Measurements from ENCODE around the gene CX3CR1. TPM values are rescaled to one million over a fixed set of nuclear protein-coding genes. Genes with fewer than 3 reads are reported as not detected.
"Not testable (repeated sequence)": the region's sequence is repeated elsewhere in the genome, so short reads cannot be mapped to it uniquely, and the experiment has no call there.

The CX3CR1 gene
- polyA plus RNA-seq, 6 donors from 2014 or later = 0.14 to 2.9 (median 1.3) TPM

DNA sequence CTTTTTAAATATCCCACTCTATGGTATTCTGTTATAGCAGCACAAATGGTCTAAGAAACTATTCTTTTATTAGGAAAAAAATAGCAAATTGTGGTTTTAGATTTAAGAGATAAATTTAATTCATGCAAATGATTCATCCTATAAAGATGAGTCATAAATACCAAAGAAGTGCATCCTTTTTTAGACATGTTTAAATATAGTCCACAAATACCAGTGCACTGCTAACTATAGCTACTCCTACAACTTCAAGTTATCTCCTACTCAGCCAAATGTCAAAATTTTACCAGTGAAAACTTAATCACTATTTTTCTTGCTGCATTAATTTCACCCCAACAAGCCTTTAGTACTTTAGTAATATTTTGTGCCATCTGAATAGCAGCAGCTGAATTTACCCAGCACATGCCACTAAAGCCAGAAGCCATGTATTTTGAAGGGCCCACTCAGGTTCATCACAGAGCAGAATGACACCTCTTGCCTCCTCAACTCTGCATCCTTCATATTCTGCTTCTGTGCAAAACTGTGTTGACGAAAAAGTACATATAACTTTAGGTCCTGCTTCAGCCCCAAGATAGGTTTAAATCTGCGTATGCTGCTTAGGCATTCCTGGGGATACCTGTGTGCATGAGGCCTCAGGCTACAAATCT lies 24.9 kb downstream of the CX3CR1 start:
- Mint-ChIP-seq H3K27ac (peak overlapping the region; percentile 88 to 97 (median 94)), H3K9me3 (no peaks in the 10 kb centered on the region), H3K4me3 (peak overlapping the region; percentile 26 to 87 (median 79)), H3K36me3 (peaks cover 0 to 7% of the 10 kb centered on the region in 2 donors), H3K27me3 (no peaks in the 10 kb centered on the region), H3K4me1 (peaks cover 79 to 91% (median 87%) of the 10 kb centered on the region in 3 donors)
- DNase-seq = no peak
- no peak for ATAC-seq (ENCODE audit: low read depth in 2 of 2)

DNA sequence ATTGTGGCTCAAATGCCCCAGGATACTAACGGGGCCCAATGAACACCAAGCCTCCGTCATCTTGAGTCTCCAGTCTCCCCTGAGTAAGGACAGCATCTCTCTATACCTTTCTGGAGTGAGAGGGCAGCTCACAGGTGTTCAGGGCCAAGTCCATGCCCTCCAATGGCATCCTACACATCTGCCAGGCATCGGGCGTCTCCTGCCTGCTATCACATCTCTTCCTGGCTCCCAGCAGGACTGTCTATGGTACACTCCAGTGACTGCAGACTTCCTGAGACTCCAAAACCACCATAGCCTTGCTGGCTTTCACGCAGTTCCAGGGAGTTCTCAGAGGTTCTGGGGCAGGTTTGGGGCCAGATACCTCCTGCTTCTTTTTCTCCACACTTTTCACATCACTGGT lies 28.3 kb downstream of the CX3CR1 start:
- ATAC-seq (ENCODE audit: low read depth in 2 of 2) (no peak), DNase-seq (no peak)
- Mint-ChIP-seq H3K9me3 (no peaks in the 10 kb centered on the region), H3K36me3 (peaks cover 0 to 7% of the 10 kb centered on the region in 2 donors), H3K4me1 (peaks cover 64 to 73% (median 70%) of the 10 kb centered on the region in 3 donors), H3K27me3 (no peaks in the 10 kb centered on the region), H3K27ac (peak overlapping the region in 1 of 6 donors; percentile 78), H3K4me3 (peak overlapping the region in 2 of 8 donors; percentile 25 to 68)

DNA sequence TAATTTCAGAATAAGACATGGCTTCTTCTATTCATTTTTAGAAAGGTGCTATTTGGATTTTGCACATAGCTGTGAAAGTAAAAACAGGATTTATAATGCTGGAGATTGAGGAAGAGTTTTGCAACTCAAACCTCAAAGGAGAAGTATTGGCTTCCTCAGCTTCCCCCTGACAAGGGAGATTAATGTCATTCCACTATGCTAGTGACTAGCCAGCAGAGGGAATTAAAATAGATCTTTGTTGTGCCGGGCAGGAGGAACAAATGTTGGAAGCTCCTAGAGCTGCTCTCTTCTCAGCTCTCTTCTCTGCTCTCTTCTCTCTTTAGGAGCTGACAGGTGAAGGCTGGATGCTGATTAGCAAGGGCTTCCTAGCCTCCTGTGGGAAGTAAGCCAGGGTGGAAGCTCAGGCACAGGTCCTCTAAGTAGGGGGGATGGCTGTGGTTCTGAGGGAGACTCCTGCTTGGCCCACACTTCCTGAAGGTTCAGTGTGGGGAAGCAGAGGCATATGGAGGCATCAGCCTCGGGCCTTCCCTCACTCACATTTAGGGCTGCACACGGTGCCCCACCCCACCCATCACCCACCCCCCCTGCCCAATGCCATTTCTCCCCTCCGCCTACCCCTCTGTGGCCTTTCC lies 29.6 kb downstream of the CX3CR1 start:
- peaks cover 51 to 59% (median 58%) of the 10 kb centered on the region in 3 donors for H3K4me1 Mint-ChIP-seq

DNA sequence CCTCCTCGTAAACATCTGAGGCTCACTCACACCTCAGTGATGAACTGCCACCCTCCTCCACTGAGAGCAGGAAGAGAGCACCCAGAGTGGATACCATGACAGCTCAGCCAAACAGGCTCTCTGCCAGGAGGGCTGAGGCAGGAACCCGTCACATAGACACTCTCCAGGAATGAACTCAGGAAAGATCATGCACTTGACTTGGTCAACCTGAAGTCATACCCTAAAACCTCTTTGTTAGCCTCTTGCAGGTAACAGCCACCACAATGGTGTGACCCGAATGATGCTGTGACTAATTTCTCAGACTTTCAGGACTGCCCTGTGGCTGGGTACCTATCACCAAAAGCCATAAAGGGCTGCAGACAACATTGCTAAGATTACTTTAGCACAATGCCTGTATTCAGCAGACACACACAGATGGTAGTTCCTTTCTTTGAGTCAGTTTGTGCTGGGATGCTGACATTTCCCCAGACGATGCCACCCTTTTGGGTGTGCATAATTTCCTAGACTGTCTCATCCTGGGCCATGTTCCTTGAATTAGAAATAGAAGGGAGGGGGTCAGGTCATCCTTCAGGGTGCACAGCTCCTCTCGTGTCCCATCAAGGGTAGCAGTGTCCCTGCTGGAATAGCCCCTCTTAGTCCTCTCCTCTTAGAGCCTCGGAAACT lies 30.3 kb downstream of the CX3CR1 start:
- no peak overlapping the region for H3K4me3 Mint-ChIP-seq
- ATAC-seq (ENCODE audit: low read depth in 2 of 2) (no peak), DNase-seq (no peak)
- peak overlapping the region in 2 of 6 donors; percentile 60 to 61 for H3K27ac Mint-ChIP-seq
- peaks cover 0 to 5% (median 0%) of the 10 kb centered on the region in 7 donors for H3K9me3 Mint-ChIP-seq
- peaks cover 47 to 53% (median 53%) of the 10 kb centered on the region in 3 donors for H3K4me1 Mint-ChIP-seq
- H3K36me3 Mint-ChIP-seq = peaks cover 0 to 7% of the 10 kb centered on the region in 2 donors
- no peaks in the 10 kb centered on the region for H3K27me3 Mint-ChIP-seq

More for the DNA sequence above, 29.6 kb downstream of the CX3CR1 start:
- Mint-ChIP-seq H3K9me3 (peaks cover 0 to under 1% (median 0%) of the 10 kb centered on the region in 7 donors), H3K4me3 (peak overlapping the region in 2 of 8 donors; percentile 52 to 59), H3K27ac (peak overlapping the region in 1 of 6 donors; percentile 37), H3K36me3 (peaks cover 0 to 7% of the 10 kb centered on the region in 2 donors), H3K27me3 (no peaks in the 10 kb centered on the region)
- DNase-seq (no peak), ATAC-seq (ENCODE audit: low read depth in 2 of 2) (peak in 1 of 2 donors; percentile 28)

DNA sequence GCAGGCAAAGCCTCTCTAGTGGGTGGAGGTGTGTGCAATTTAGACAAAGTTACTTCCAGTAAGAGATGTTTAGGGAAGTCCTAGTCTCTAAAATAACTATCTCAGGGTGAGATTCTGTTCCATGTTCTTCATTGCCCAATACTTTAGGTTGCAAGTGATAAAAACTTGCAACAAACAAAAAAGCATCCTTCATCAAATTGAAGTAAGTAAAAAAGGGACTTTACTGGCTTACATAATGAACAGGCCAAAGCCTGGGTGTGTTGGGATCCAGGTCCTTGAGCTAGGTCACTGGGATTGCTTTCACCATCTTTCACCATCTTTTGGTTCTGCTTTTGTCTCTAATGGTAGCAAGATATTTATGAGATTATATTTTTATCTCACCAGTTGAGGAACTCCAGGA lies 38.3 kb downstream of the CX3CR1 start:
- Mint-ChIP-seq H3K9me3 (peaks cover 0 to 5% (median 3%) of the 10 kb centered on the region in 7 donors), H3K36me3 (no peaks in the 10 kb centered on the region), H3K27ac (no peak overlapping the region), H3K27me3 (no peaks in the 10 kb centered on the region), H3K4me1 (no peaks in the 10 kb centered on the region), H3K4me3 (peak overlapping the region in 1 of 8 donors; percentile 29)
- no peak for ATAC-seq (ENCODE audit: low read depth in 2 of 2)
- no peak for DNase-seq

DNA sequence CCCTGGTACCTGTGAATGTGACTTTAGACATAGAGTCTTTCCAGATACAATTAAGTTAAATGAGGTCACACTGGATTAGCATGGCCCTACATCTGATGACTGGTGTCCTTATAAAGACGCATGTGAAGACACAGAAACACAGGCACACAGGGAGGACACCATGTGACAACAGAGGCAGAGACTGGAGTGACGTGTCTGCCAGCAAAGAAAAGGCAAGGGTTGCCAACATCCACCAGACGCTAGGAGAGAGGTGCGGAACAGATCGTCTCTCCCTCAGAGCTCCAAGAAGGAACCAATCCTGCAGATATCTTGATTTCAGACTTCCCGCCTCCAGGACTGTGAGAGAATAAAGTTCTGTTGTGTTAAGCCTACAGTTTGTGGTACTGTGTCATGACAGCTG lies 42.8 kb downstream of the CX3CR1 start:
- H3K4me1 Mint-ChIP-seq = peaks cover 22 to 29% (median 28%) of the 10 kb centered on the region in 3 donors
- no peak overlapping the region for H3K4me3 Mint-ChIP-seq
- H3K9me3 Mint-ChIP-seq = no peaks in the 10 kb centered on the region
- H3K36me3 Mint-ChIP-seq = no peaks in the 10 kb centered on the region
- H3K27ac Mint-ChIP-seq = no peak overlapping the region
- DNase-seq (no peak), ATAC-seq (ENCODE audit: low read depth in 2 of 2) (no peak)
- H3K27me3 Mint-ChIP-seq = peaks cover 0 to 10% (median under 1%) of the 10 kb centered on the region in 3 donors

DNA sequence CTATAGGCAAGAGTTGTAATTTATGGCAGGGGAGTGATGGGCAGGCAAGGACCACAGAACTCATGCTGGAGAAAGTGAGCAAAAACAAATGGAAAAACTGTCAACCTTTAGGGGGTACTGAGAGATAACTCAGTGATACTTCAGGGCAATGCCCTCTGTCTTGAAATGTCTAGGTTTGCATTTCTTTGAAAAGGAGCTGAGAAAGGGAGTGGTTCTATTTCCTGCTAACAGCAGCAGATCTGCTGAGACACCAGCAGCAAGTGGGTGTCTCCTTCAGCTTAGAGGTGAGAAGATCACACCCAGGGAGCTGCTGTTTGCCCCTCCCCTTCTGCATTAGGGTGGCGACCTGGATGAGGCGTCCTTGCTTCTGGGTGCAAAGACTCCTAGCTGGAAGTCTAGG lies 45.2 kb downstream of the CX3CR1 start:
- Mint-ChIP-seq H3K4me1 (peaks cover 23 to 31% (median 29%) of the 10 kb centered on the region in 3 donors), H3K27ac (no peak overlapping the region), H3K9me3 (no peaks in the 10 kb centered on the region), H3K36me3 (no peaks in the 10 kb centered on the region), H3K4me3 (no peak overlapping the region), H3K27me3 (peaks cover 0 to 10% (median 5%) of the 10 kb centered on the region in 3 donors)
- peak; percentile 27 to 53 for ATAC-seq (ENCODE audit: low read depth in 2 of 2)
- no peak for DNase-seq

DNA sequence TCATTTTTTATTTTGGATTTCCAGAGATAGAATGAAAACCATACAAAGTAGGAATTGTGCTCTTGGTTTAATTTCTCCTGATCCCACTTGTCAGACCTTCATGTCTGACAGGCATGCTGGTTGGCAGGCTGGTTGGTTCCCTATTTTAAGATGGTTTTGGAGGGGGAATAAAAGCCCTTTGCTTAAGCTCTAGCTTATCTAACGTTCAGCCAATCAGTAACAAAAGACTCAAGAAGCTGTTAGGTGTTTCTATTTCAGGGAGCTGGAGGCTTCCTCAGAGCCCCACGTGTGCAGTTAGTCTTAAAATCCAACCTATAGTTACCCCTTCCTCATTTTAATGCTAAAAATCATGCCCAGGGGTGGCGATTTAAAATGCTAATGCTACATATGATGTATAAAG lies 47.0 kb downstream of the CX3CR1 start:
- Mint-ChIP-seq H3K4me3 (no peak overlapping the region), H3K36me3 (no peaks in the 10 kb centered on the region), H3K4me1 (peaks cover 23 to 31% (median 29%) of the 10 kb centered on the region in 3 donors), H3K27ac (no peak overlapping the region), H3K27me3 (peaks cover 0 to 10% (median 5%) of the 10 kb centered on the region in 3 donors), H3K9me3 (no peaks in the 10 kb centered on the region)
- no peak for DNase-seq
- ATAC-seq (ENCODE audit: low read depth in 2 of 2) = peak in 1 of 2 donors; percentile 57

DNA sequence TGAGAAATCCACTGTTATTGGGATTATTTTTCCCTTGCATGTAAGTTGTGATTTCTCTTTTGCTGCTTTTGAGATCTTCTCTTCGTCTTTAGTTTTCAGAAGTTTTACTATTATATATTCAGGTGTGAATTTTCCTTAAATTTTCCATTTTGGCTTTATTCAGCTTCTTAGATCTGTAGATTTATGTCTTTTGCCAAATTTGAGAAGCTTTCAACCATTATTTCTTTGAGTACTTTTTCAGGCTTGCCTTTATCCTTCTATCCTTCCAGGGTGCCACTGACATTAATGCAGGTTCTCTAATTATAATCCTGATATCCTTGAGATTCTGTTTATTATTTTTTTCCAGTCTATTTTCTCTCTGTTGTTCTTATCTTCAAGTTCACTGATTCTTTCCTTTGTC lies 49.4 kb downstream of the CX3CR1 start:
- H3K9me3 Mint-ChIP-seq = no peaks in the 10 kb centered on the region
- no peak overlapping the region for H3K4me3 Mint-ChIP-seq
- peaks cover 0 to 10% (median 5%) of the 10 kb centered on the region in 3 donors for H3K27me3 Mint-ChIP-seq
- no peaks in the 10 kb centered on the region for H3K36me3 Mint-ChIP-seq
- DNase-seq (no peak), ATAC-seq (ENCODE audit: low read depth in 2 of 2) (no peak)
- H3K27ac Mint-ChIP-seq = no peak overlapping the region
- H3K4me1 Mint-ChIP-seq = peaks cover 31 to 39% (median 37%) of the 10 kb centered on the region in 3 donors

DNA sequence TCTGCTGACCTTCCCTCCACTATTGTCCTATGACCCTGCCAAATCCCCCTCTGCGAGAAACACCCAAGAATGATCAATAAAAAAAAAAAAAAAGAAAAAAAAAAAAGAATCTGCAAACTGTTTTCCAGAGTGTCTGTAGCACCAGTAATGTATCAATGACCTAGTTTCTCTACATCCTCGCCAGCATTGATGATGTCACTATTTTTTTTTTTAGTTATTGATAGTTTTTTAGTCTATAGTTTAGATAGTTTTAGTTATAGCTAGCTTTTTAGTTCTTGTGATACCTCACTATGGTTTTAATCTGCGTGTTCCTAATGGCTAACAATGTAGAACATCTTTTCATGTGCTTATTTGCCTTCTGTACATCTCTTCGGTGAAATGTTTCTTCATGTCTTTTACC lies 51.3 kb downstream of the CX3CR1 start:
- Mint-ChIP-seq H3K36me3 (no peaks in the 10 kb centered on the region), H3K27me3 (peaks cover 0 to 5% (median under 1%) of the 10 kb centered on the region in 3 donors), H3K4me3 (no peak overlapping the region), H3K27ac (peak overlapping the region in 1 of 6 donors; percentile 30), H3K4me1 (peaks cover 26 to 30% (median 27%) of the 10 kb centered on the region in 3 donors), H3K9me3 (no peaks in the 10 kb centered on the region)
- no peak for DNase-seq
- ATAC-seq (ENCODE audit: low read depth in 2 of 2) = no peak

DNA sequence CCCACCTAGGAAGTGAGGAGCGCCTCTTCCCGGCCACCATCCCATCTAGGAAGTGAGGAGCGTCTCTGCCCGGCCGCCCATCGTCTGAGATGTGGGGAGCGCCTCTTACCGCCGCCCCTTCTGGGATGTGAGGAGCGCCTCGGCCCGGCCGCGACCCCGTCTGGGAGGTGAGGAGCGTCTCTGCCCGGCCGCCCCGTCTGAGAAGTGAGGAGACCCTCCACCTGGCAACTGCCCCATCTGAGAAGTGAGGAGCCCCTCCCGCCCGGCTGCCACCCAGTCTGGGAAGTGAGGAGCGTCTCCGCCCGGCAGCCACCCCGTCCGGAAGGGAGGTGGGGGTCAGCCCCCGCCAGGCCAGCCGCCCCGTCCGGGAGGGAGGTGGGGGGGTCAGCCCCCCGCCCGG lies 52.2 kb downstream of the CX3CR1 start:
- not testable (repeated sequence) for ATAC-seq (ENCODE audit: low read depth in 2 of 2); H3K9me3 Mint-ChIP-seq; DNase-seq; H3K27me3 Mint-ChIP-seq; H3K36me3 Mint-ChIP-seq; H3K4me3 Mint-ChIP-seq
- Mint-ChIP-seq H3K4me1 (peaks cover 18 to 21% (median 18%) of the 10 kb centered on the region in 3 donors), H3K27ac (peak overlapping the region in 1 of 6 donors; percentile 22)

DNA sequence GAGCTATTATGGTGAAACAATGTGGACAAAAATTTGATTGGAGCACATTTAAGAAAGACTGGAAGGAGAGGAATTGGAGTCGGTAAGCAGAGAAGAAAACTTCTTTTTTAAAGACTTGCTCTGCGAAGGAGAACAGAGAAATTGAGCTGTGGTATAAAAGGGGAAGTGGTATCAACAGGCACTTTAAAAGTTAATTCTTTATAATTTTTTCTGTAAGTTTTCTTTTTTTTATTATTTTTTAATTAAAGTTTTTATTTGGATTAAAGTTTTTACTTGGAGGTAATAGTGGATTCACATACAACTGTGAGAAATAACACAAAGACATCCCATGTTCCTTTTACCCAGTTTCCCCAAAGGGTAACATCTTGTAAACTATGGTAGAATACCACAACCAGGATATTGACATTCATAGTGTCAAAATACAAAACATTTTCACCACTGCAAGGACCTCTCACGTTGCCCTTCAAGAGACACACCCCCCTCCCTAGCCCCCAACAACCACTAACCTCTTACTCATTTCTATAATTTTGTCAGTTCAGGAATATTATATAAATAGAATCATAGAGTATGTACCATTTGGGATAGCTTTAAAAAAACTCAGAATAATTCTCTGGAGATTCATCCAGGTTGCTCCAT lies 53.6 kb downstream of the CX3CR1 start:
- H3K36me3 Mint-ChIP-seq = no peaks in the 10 kb centered on the region
- H3K27ac Mint-ChIP-seq = peak overlapping the region in 1 of 6 donors; percentile 12
- peaks cover 12 to 17% (median 17%) of the 10 kb centered on the region in 3 donors for H3K4me1 Mint-ChIP-seq
- ATAC-seq (ENCODE audit: low read depth in 2 of 2) = peak; percentile 50 to 61
- DNase-seq = peak; percentile 14
- H3K27me3 Mint-ChIP-seq = peaks cover 0 to 7% (median 0%) of the 10 kb centered on the region in 3 donors
- peak overlapping the region in 2 of 8 donors; percentile 47 to 56 for H3K4me3 Mint-ChIP-seq
- no peaks in the 10 kb centered on the region for H3K9me3 Mint-ChIP-seq

DNA sequence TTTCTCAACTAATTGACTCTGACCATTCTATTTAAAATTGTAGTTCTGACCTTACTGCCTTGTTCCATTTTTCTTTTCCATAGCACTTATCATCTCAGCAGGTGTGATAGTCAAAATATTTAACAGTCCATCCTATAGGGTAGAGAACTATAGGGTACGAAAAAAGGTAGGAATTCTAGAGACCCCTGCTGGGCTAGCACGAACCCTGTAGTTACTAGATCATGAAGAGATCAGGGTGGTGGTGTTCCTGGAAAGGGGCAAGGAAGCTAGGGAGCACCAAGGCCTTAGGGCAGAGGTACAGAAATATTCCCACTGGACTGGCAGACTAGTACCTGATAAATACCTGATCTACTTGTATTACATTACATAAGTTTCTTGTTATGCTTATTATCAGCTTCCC lies 55.5 kb downstream of the CX3CR1 start:
- H3K36me3 Mint-ChIP-seq = no peaks in the 10 kb centered on the region
- H3K4me3 Mint-ChIP-seq = peak overlapping the region in 1 of 8 donors; percentile 6
- no peak overlapping the region for H3K27ac Mint-ChIP-seq

More for the DNA sequence above, 55.5 kb downstream of the CX3CR1 start:
- peaks cover 16 to 27% (median 23%) of the 10 kb centered on the region in 3 donors for H3K4me1 Mint-ChIP-seq
- H3K9me3 Mint-ChIP-seq = no peaks in the 10 kb centered on the region
- peaks cover 0 to 7% (median 5%) of the 10 kb centered on the region in 3 donors for H3K27me3 Mint-ChIP-seq
- no peak for DNase-seq
- ATAC-seq (ENCODE audit: low read depth in 2 of 2) = no peak

All from naive B cell (primary cell).